GM12891 (cell line): ENCODE results near the gene CGB3.
"Not testable (repeated sequence)": the region's sequence is repeated elsewhere in the genome, so short reads cannot be mapped to it uniquely, and the experiment has no call there.

ENCODE experiments used
- POLR2A ChIP-seq: IDR thresholded peaks from 2 replicates; pipeline ENCODE4 v1.6.1; 2011; ENCODE audit warnings: low read depth, low read length, control low read depth
- POLR2AphosphoS5 ChIP-seq: IDR thresholded peaks from 2 replicates; pipeline ENCODE4 v1.6.1; 2011; ENCODE audit warnings: low read depth, low read length, control low read depth
- SPI1 ChIP-seq: IDR thresholded peaks from 2 replicates; pipeline ENCODE4 v1.6.1; 2011; ENCODE audit warnings: low read depth, low read length, control low read depth

DNA sequence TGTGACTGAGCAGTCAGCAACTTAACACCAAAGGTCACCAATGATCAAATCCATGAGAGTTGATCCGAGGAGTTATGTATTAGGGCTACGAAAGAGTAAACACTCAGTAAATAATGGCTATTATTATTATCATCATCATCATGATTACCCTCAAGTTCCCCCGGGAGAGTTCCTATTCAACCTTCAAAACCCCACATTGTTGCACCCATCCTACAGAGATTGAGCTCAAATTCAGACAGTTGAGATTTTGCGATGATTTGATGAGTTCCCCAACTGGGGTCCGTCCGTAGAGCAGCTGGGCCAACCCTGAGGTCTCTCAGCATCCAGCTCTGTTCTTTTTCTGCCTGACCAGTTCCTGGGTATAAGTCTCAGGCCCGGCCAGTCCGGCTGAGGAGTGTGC, 14.0 kb upstream of the CGB3 start:
- TF ChIP-seq POLR2A, SPI1, POLR2AphosphoS5: not testable (repeated sequence)
